ENCODE data around the gene CFAP69.
"Not testable (repeated sequence)": the region's sequence is repeated elsewhere in the genome, so short reads cannot be mapped to it uniquely, and the experiment has no call there.

Gene CFAP69

DNA sequence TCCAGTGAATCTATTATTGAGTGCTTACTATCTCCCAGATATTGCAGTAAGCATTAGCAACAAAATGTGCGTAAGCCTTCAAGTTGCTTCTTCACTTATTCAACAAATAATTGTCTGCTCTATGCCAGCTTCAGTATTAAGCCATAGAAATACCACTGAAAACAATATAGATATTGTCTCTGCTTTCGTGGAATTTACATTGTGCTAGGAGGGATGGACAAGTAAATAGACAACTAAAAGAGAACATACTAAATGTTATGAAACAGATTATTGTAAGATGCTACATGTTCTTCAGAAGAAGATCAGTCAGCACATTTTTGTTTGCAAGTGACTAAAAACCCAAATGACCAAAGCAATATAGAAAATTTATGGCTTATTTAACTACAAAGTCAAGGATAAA is 27.3 kb downstream of the CFAP69 start:
- DNase-seq, result no peak

DNA sequence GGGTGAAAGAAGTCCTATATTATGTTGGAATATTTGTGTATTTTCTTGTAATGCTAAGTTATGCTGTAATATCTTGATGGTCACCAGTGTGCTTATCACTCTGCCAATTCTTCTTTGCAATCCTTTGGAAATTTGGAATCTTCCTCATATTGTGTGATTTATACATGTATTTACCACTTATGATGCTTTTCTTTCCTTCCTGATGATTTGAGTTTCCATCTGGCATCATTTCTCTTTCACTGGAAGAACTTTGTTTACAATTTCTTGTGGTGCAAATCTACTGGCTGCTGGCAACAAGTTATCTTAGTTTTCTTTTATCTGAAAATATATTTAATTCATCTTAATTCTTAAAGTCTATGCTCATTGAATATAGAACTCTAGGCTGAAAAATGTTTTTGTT is 29.2 kb downstream of the CFAP69 start:
- no peak for DNase-seq

GRCh38 chr7:90276033-90276728 is 31.2 kb downstream of the CFAP69 start:
- DNase-seq, result no peak

DNA sequence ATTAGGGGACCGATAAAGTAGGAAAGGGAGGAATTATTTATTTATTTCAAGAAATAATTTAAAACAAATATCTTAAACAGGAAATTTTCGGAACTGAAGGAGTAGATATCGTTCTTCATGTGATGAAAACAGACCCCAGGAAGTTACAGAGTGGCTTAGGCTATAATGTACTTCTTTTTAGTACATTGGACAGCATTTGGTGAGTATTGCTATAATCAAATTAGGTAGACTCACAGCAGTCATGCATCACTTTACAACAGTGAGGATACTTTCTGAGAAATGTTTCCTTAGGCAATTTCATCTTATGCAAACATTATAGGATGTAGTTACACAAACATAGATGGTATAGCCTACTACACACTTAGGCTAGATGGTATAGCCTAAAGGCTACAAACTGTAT is 43.2 kb downstream of the CFAP69 start:
- DNase-seq, result no peak

DNA sequence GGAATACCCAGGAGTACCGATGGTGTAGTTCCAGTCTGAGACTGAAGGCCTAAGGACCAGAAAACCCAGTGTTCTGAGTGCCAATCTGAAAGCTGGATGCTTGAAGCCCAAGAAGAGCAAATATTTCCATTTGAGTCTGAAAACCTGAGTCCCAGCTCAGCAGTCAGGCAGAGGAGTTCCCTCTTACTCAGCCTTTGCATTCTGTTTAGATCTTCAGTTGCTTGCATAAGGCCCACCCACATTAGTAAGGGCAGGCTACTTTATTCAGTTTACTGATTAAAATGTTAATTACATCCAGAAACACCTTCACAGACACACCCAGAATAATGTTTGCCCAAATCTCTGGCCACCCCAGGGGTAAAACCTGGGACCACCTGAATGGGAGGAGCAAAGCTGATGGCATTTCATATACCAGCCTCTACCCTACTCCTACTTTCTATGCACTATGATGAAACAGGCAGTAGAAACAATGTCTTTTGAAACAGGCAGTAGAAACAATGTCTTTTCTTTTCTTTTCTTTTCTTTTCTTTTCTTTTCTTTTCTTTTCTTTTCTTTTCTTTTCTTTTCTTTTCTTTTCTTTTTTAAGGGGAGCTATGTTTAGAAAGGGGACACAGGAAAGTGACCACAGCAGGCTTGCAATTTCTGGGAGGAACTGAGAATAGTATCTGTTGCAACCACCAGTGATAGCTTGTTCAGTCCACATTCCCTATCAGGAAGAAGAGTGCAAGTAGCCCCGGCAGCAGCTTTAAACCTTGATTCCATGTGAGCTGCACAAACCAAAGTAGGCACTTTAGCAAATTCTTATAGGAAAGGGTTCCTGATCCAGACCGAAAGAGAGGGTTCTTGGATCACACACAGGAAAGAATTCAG is 45.5 kb downstream of the CFAP69 start:
- DNase-seq, result no peak

DNA sequence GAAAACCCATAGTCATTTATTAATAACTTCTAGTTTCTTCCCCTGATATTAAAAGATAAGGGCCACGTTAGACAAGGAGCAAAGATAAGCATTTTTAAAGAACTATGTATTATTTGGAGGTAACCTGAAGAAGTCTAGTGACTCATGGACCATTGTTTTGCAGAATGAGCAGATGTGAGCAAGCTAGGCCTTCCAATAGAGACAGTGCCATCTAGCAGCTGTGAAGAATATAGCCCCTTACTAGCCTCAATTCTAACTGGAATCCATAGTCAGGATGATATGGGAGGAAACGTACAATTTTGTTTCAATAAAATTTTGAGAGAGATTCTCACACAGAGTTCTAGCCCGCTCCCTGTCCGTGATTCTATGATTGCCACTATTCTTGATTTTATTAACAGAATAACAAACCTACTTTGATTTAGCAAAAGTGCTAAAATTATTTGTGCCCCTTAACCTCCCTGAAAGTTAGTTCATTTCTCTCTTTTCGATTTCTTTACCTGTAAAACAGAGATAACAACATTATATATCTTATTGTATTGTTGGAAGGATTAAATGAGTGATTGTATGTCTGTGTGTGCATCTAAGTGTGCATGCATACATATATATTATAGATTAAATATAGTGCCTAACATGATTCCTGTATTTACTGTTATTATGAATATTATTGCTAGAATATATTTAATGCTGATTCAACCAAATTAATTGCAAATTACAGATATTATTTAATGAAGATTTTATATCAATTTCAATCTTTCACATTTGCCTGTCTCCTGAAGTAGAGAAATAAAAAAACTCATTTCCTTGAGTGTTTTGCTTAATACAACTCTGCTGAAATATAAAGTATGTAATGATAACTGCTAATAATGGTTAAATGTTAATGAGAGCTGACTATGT is 53.4 kb downstream of the CFAP69 start:
- DNase-seq, result no peak

DNA sequence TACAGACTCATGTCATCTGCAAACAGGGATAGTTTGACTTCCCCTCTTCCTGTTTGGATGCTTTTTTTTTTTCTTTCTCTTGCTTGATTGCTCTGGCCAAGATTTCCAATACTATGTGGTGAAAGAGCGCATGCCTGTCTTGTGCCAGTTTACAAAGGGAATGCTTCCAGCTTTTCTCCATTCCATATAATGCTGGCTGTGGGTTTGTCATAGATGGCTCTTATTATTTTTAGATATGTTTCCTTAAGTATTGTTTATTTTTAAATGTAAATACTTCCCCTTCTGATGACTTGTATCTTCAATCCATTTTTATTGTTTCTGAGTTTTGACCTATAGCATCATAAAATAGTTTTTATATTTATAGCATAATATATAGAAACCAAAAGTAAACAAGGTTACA is 58.3 kb downstream of the CFAP69 start:
- DNase-seq, result no peak

GRCh38 chr7:90309872-90310271 is 64.9 kb downstream of the CFAP69 start:
- no peak for DNase-seq

- no peak for DNase-seq
Measured at GRCh38 chr7:90311175-90311574, 66.2 kb downstream of the CFAP69 start.

DNA sequence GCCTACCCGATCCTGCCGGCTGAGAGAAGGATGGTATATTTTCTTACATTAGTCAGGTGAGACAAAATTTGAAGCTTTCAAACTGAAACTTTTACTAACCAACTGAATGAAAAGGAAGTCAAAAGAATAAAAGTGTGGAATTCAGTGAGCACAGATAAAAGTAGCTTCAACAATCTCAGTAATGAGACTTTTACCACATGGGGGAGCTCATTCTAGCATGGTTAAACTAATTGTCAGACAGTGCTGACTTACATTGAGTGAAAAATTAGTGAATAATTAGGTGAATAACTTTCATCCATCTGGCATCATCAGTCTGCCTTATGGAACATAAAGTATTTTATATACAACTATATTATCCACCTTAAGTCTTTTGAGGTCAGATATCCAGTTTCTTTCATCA is 67.8 kb downstream of the CFAP69 start:
- no peak for DNase-seq

GRCh38 chr7:90313907-90314306 is 68.9 kb downstream of the CFAP69 start:
- DNase-seq, result no peak

DNA sequence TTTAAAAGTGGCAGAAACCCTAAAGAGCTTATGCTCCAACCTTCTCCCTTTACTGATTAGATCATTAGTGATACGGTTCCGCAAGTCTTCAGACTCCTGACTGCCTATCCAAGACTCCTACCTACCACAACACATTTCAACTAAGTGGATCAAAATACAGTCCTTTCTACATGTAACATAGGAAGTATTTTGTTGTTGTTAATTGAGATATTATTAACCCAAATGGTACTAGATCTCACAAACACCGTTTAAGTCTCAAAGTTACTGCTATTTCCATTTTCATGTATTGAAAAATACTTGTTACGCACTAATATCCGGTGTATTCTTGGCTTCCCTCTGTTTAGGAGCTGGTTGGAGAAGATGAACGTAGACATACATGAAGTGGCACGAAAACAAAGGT is 75.0 kb downstream of the CFAP69 start:
- DNase-seq, result no peak

- no peak for DNase-seq
Measured at GRCh38 chr7:90320418-90320800, 75.4 kb downstream of the CFAP69 start.

- DNase-seq, result no peak
Measured at GRCh38 chr7:90320801-90321494, 76.0 kb downstream of the CFAP69 start, which contains the start of gene FAM237B. Gene FAM237B (minus strand): TSS chr7:90321304. CDS start chr7:90319748, 1,556 bp downstream.

- no peak for DNase-seq
Measured at GRCh38 chr7:90322837-90323236, 77.9 kb downstream of the CFAP69 start.

DNA sequence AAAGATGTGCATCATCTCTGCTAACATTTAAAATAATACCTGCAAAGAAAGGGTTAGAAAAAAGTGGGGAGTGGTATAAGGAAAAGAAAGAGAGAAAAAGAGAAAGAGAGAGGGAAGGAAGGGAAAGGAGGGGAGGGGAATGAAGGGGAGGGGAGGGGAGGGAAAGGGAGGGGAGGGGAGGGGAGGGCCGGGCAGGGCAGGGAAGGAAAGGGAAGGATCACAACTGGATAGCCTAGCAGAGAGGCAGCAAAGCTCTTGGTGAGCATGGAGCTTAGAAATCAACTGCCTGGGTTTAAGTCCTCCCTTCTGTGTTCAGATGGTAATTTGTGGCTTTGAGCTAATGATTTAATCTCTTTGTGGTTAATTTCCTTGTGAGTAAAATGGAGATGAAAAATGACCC is 81.5 kb downstream of the CFAP69 start:
- no peak for DNase-seq

DNA sequence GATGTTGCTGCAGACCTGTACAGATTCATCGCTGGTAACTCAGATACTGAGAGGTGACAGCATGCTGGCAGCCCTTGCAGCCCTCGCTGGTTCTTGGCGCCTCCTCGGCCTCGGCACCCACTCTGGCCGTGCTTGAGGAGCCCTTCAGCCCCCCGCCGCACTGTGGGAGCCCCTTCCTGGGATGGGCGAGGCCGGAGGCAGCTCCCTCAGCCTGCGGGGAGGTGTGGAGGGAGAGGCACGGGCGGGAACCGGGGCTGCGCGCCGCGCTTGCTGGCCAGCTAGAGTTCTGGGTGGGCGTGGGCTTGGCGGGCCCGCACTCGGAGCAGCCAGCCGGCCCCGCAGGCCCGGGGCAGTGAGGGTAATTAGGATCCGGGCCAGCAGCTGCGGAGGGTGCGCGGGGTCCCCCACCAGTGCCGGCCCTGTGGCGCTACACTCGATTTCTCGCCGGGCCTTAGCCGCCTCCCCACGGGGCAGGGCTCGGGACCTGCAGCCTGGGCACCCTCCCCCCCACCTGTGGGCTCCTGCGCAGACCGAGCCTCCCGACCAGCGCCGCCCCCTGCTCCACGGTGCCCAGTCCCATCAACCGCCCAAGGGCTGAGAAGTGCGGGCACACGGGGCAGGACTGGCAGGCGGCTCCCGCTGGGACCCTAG is 89.3 kb downstream of the CFAP69 start:
- DNase-seq, result no peak

GRCh38 chr7:90334926-90335325 is 90.0 kb downstream of the CFAP69 start:
- DNase-seq, result not testable (repeated sequence)

DNA sequence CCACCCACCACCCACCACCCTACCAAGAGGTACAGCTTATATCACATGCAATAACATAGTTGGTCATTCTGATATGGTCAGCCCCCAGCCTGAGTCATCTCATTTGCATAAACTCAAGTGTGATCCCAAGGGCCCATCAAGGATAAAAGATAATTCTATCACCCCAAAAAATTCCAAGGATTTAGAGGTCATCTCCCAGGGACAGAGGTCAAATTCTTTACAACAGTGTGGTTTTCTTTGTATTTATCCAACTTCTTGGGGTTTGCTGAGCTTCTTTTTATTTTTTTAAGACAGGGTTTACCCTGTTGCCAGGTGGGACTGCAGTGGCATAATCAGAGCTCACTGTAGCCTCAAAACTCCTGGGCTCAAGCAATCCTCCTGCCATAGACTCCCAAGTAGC is 92.1 kb downstream of the CFAP69 start:
- no peak for DNase-seq

GRCh38 chr7:90345016-90345415 is 100.0 kb downstream of the CFAP69 start:
- no peak for DNase-seq

DNA sequence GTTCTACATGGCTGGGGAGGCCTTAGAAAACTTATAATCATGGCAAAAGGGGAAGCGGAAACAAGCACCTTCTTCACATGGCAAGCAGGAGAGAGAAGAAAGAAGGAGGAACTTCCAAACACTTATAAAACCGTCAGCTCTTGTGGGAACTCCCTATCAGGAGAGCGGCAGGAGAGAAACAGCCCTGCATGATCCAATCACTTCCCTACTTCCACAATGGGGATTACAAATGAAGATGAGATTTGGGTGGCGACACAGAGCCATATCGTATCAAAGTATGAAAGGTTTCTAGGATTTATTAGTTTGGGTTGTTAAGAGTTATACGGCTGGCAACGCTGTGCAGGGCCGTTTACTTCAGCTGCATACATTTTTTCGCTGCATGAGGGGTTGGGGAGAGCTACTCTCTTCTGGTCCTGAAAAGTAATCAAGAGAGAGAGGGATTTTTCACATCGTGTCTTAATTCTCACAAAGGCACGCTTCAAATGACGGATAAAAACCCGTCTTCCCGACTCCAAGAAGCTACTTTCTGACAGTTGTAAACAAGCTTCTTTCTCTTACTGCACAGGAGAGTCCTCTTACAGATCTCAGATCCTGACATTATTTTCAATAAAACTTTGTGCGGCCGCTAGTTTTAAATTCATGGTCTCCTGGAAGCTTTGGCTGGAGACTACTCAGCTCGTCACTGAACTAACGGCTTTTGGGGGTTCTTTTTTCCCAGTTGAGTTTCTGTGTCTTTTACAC is 100.8 kb downstream of the CFAP69 start:
- DNase-seq, result no peak
